ENCODE results near the gene LRRN4CL. TPM values are rescaled to one million over a fixed set of nuclear protein-coding genes. Genes with fewer than 3 reads are reported as not detected.
A peak's percentile ranks its signal among the peaks of the same experiment; 100 is the strongest.

Gene LRRN4CL
- total and polyA plus RNA-seq, 9 of the 15 experiments (the other 6 are each of a cell fraction or from before 2014, with no cell fraction given), result 0.03 to 0.11 (median 0.05) TPM; not detected in 4

GRCh38 chr11:62678770-62679696 lies 10.3 kb downstream of the LRRN4CL start, which contains the start of gene UBXN1 (continued):
- TF ChIP-seq TAF1 (IDR thresholded peaks at IDR 0.05; ENCODE audit: control insufficient read depth, extremely low read depth, insufficient read depth, low read length, severe bottlenecking), result peak; percentile 80
- TF ChIP-seq SRSF3 (IDR thresholded peaks at IDR 0.05; ENCODE audit: insufficient read depth, low read length), result no peak
- TF ChIP-seq ZNF589 (CRISPR knock-in tag; IDR thresholded peaks at IDR 0.05; ENCODE audit: low read depth), result no peak
- TF ChIP-seq ZNF280B (CRISPR knock-in tag; IDR thresholded peaks at IDR 0.05), result no peak
- TF ChIP-seq TEAD2 (tag; IDR thresholded peaks at IDR 0.05), result no peak
- no peak for TF ChIP-seq ZNF146 (CRISPR knock-in tag; IDR thresholded peaks at IDR 0.05; ENCODE audit: unreplicated experiment)
- no peak for TF ChIP-seq TCFL5 (CRISPR knock-in tag; conservative IDR thresholded peaks at IDR 0.05)
- TF ChIP-seq FOXK2 (conservative IDR thresholded peaks at IDR 0.05 in 1 of 2, IDR thresholded peaks at IDR 0.05 in 1 of 2; ENCODE audit: low read depth in 2 of 2), result peak in 1 of 2 experiments; percentile 59; a peak in 2 of 4 replicates
- TF ChIP-seq NONO (IDR thresholded peaks at IDR 0.05; ENCODE audit: low read depth in 2 of 2, low read length in 1 of 2), result no peak
- no peak for TF ChIP-seq ZNF253 (CRISPR knock-in tag; conservative IDR thresholded peaks at IDR 0.05)
- TF ChIP-seq CREB5 (CRISPR knock-in tag; IDR thresholded peaks at IDR 0.05), result no peak
- no peak for TF ChIP-seq ZNF347 (CRISPR knock-in tag; IDR thresholded peaks at IDR 0.05; ENCODE audit: low read depth)
- TF ChIP-seq GTF2A2 (tag; IDR thresholded peaks at IDR 0.05), result no peak
- peak; percentile 46; the same call in 1 of the 2 replicates for TF ChIP-seq HDAC2 (IDR thresholded peaks at IDR 0.05)
- no peak for TF ChIP-seq ZNF699 (CRISPR knock-in tag; IDR thresholded peaks at IDR 0.05; ENCODE audit: insufficient replicate concordance)
- TF ChIP-seq CHD1 (IDR thresholded peaks at IDR 0.05; ENCODE audit: low read length), result peak; percentile 52
- TF ChIP-seq ZBTB26 (CRISPR knock-in tag; IDR thresholded peaks at IDR 0.05), result no peak
- no peak for TF ChIP-seq POLR3A (IDR thresholded peaks at IDR 0.05; ENCODE audit: borderline replicate concordance, extremely low read depth, insufficient read depth, insufficient read length)
- no peak for TF ChIP-seq NCOA6 (IDR thresholded peaks at IDR 0.05)
- TF ChIP-seq TBL1XR1 (IDR thresholded peaks at IDR 0.05; ENCODE audit: low read length in 2 of 2), result 0 out of 4 replicates have a peak, but pooled peaks of 1 of the 2 experiments have one; percentile 30
- TF ChIP-seq FOXO4 (CRISPR knock-in tag; IDR thresholded peaks at IDR 0.05), result no peak

Data from K562 (cell line).